HL-60 (cell line): ENCODE results near the gene IRF2.

Experiments
- DNase-seq, 2 experiments: peaks; one replicate each; pipeline ENCODE4 v3.0.0-alpha.2; 2010 to 2020; ENCODE audit warnings: low read depth in 1 of 2, low spot score in 1 of 2
- H3K27ac ChIP-seq: fragments of 250-450 bp; sonication (Bioruptor Pico); replicated peaks from 2 replicates; pipeline ENCODE4 v1.5.1; 2020; ENCODE audit warnings: mild to moderate bottlenecking, moderate library complexity
- H3K27me3 ChIP-seq: fragments of 250-450 bp; sonication (Bioruptor Pico); 2 replicates; pipeline ENCODE4 v1.5.1; 2021; ENCODE audit warnings: mild to moderate bottlenecking, moderate library complexity; ENCODE audit not compliant: insufficient read depth, poor library complexity, severe bottlenecking
- H3K4me3 ChIP-seq: replicated peaks from 2 replicates; pipeline ENCODE4 v1.5.1; 2011; ENCODE audit warnings: mild to moderate bottlenecking, control low read depth, low read length; ENCODE audit not compliant: insufficient read depth
- CTCF ChIP-seq: IDR thresholded peaks from one replicate; pipeline ENCODE4 v1.5.1; 2011; ENCODE audit warnings: low read length, control low read depth, inconsistent platforms; ENCODE audit not compliant: insufficient read depth
- GABPA ChIP-seq: IDR thresholded peaks from 2 replicates; pipeline ENCODE4 v1.6.1; 2012; ENCODE audit warnings: low read depth
- POLR2AphosphoS5 ChIP-seq: IDR thresholded peaks from 2 replicates; pipeline ENCODE4 v1.6.1; 2012; ENCODE audit warnings: low read depth
- SPI1 ChIP-seq: IDR thresholded peaks from 2 replicates; pipeline ENCODE4 v1.6.1; 2012; ENCODE audit warnings: low read depth, mild to moderate bottlenecking, borderline replicate concordance
- TF ChIP-seq, protein P1 (sequence below): IDR thresholded peaks from 2 replicates; pipeline ENCODE4 v1.6.1; 2012; ENCODE audit warnings: low read depth; ENCODE audit not compliant: insufficient replicate concordance

The IRF2 gene

DNA sequence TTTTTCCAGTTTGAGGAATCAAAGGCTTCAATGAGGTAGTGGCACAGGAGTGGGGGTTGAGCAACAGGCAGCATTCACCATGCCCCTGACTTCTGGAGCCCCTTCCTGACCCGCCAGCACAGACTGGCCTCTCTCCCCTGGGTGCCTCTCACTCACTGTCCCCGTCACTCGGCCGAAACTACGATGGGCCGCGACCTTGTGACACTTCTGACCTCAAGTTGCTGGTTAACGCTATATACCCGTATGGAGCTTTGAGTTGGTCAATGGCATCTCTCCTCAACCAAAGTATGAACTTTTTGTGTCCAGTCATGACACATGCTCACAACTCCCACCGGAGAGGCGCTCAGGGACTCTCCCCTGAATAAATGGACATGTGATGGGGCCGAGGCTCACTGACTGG lies 72.1 kb downstream of the IRF2 start:
- TF ChIP-seq POLR2AphosphoS5, result no peak
- TF ChIP-seq SPI1, result no peak
- TF ChIP-seq, protein P1, sequence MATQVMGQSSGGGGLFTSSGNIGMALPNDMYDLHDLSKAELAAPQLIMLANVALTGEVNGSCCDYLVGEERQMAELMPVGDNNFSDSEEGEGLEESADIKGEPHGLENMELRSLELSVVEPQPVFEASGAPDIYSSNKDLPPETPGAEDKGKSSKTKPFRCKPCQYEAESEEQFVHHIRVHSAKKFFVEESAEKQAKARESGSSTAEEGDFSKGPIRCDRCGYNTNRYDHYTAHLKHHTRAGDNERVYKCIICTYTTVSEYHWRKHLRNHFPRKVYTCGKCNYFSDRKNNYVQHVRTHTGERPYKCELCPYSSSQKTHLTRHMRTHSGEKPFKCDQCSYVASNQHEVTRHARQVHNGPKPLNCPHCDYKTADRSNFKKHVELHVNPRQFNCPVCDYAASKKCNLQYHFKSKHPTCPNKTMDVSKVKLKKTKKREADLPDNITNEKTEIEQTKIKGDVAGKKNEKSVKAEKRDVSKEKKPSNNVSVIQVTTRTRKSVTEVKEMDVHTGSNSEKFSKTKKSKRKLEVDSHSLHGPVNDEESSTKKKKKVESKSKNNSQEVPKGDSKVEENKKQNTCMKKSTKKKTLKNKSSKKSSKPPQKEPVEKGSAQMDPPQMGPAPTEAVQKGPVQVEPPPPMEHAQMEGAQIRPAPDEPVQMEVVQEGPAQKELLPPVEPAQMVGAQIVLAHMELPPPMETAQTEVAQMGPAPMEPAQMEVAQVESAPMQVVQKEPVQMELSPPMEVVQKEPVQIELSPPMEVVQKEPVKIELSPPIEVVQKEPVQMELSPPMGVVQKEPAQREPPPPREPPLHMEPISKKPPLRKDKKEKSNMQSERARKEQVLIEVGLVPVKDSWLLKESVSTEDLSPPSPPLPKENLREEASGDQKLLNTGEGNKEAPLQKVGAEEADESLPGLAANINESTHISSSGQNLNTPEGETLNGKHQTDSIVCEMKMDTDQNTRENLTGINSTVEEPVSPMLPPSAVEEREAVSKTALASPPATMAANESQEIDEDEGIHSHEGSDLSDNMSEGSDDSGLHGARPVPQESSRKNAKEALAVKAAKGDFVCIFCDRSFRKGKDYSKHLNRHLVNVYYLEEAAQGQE, result no peak
- TF ChIP-seq GABPA, result no peak
- H3K27me3 ChIP-seq, result no peaks in the 10 kb centered on the region
- H3K4me3 ChIP-seq, result no peak overlapping the region
- H3K27ac ChIP-seq, result no peak overlapping the region
- no peak for DNase-seq

- no peak overlapping the region for H3K27ac ChIP-seq
- no peak for DNase-seq
- no peak overlapping the region for H3K4me3 ChIP-seq
- no peaks in the 10 kb centered on the region for H3K27me3 ChIP-seq
- TF ChIP-seq CTCF, result no peak
- no peak for TF ChIP-seq POLR2AphosphoS5
- no peak for TF ChIP-seq SPI1
- TF ChIP-seq, protein P1, result no peak
- TF ChIP-seq GABPA, result no peak
Observed at GRCh38 chr4:184401397-184402171, 72.8 kb downstream of the IRF2 start.

- Histone ChIP-seq H3K27me3 (no peaks in the 10 kb centered on the region), H3K4me3 (no peak overlapping the region), H3K27ac (no peak overlapping the region)
- TF ChIP-seq GABPA (no peak), SPI1 (no peak), POLR2AphosphoS5 (no peak)
- TF ChIP-seq, protein P1, result no peak
- DNase-seq, result no peak
Observed at GRCh38 chr4:184400891-184401290, 73.5 kb downstream of the IRF2 start.

GRCh38 chr4:184400375-184400870 lies 73.9 kb downstream of the IRF2 start:
- Histone ChIP-seq H3K4me3 (no peak overlapping the region), H3K27me3 (no peaks in the 10 kb centered on the region), H3K27ac (no peak overlapping the region)
- no peak for DNase-seq
- no peak for TF ChIP-seq GABPA
